Endothelial cell of umbilical vein (primary cell): ENCODE results near the gene SAYSD1. TPM values are rescaled to one million over a fixed set of nuclear protein-coding genes. Genes with fewer than 3 reads are reported as not detected.

Source experiments
- BruUV-seq: library from RNA; stranded (reverse); fragments of 400-500 nt; replicated peaks from 2 replicates; lab custom pipeline; 2021; lab: Mats Ljungman, UMichigan
- CTCF ChIA-PET: fragments of 300-600, 350-600 bp; sonication (Branson Sonifier 250); formaldehyde crosslinking; loops from one replicate; lab custom pipeline; 2021; ENCODE audit warnings: antibody characterized with exemption, inconsistent platforms; lab: Charles Lee
- POLR2A ChIA-PET: fragments of 300-600, 350-600 bp; sonication (Branson Sonifier 250); formaldehyde crosslinking; loops from one replicate; lab custom pipeline; 2021; ENCODE audit warnings: antibody characterized with exemption, inconsistent platforms; lab: Charles Lee
- DNase-seq: peaks from one replicate; pipeline ENCODE4 v3.0.0-alpha.2; 2011; ENCODE audit warnings: low read depth, low spot score
- FAIRE-seq: peaks from 2 replicates; lab custom pipeline; 2011; peaks lifted over from hg19 to GRCh38; lab: Jason Lieb, UNC
- H2AFZ ChIP-seq: 2 replicates; pipeline ENCODE4 v1.6.0; 2012; ENCODE audit warnings: low read depth, low read length, control low read depth, inconsistent platforms
- H3K27ac ChIP-seq: 2 replicates; pipeline ENCODE4 v1.5.1; 2011; ENCODE audit warnings: low read depth, mild to moderate bottlenecking, control low read depth, low read length, moderate library complexity; ENCODE audit not compliant: insufficient read depth
- H3K27me3 ChIP-seq, 2 experiments: 2 replicates each; pipeline versions ENCODE4 v1.6.0 to v1.6.1; 2011; ENCODE audit warnings: low read length in 2 of 2, mixed read lengths in 1 of 2; ENCODE audit not compliant: control insufficient read depth in 2 of 2, insufficient read depth in 2 of 2
- H3K36me3 ChIP-seq, 2 experiments: 2 replicates in 1 of 2; 3 replicates in 1 of 2; pipeline ENCODE4 v1.5.1; 2011; ENCODE audit warnings: low read length in 2 of 2, mild to moderate bottlenecking in 1 of 2, moderate library complexity in 1 of 2; ENCODE audit not compliant: control insufficient read depth in 2 of 2, insufficient read depth in 2 of 2; ENCODE audit errors: extremely low read depth in 1 of 2
- H3K4me1 ChIP-seq: 3 replicates; pipeline ENCODE4 v1.5.1; 2011; ENCODE audit warnings: mild to moderate bottlenecking, low read length; ENCODE audit not compliant: control insufficient read depth, insufficient read depth; ENCODE audit errors: extremely low read depth
- H3K4me2 ChIP-seq: 2 replicates; pipeline ENCODE4 v1.6.1; 2011; ENCODE audit warnings: low read length, control low read depth, mixed read lengths; ENCODE audit not compliant: insufficient read depth
- H3K4me3 ChIP-seq, 3 experiments: fragments of 200-600 bp in 1 of 3; sonication (generic), shearing (Covaris generic) in 1 of 3; replicated peaks in 1 of 3; 2 replicates each; pipeline ENCODE4 v1.5.1; 2011 to 2016; ENCODE audit warnings: control low read depth in 3 of 3, low read length in 3 of 3, mild to moderate bottlenecking in 2 of 3, inconsistent platforms in 1 of 3, low read depth in 1 of 3, moderate library complexity in 1 of 3; ENCODE audit not compliant: insufficient read depth in 1 of 3
- H3K79me2 ChIP-seq: 2 replicates; pipeline ENCODE4 v1.6.0; 2012; ENCODE audit warnings: low read length, inconsistent platforms; ENCODE audit not compliant: control insufficient read depth, insufficient read depth
- H3K9ac ChIP-seq: replicated peaks from 2 replicates; pipeline ENCODE3; 2011; ENCODE audit warnings: low read length, control low read depth; ENCODE audit not compliant: insufficient read depth; ENCODE audit errors: extremely low read depth
- H3K9me1 ChIP-seq: replicated peaks from 3 replicates; pipeline ENCODE4 v1.6.0; 2011; ENCODE audit warnings: mild to moderate bottlenecking, low read length; ENCODE audit not compliant: control insufficient read depth, insufficient read depth; ENCODE audit errors: extremely low read depth
- H3K9me3 ChIP-seq: replicated peaks from 2 replicates; pipeline ENCODE4 v1.5.1; 2012; ENCODE audit warnings: low read length, inconsistent platforms; ENCODE audit not compliant: control insufficient read depth, insufficient read depth
- H4K20me1 ChIP-seq: replicated peaks from 2 replicates; pipeline ENCODE3; 2011; ENCODE audit warnings: mild to moderate bottlenecking, low read length; ENCODE audit not compliant: control insufficient read depth, insufficient read depth; ENCODE audit errors: extremely low read depth
- GATA2 ChIP-seq: IDR thresholded peaks from 2 replicates; pipeline ENCODE4 v1.7.0; 2011; ENCODE audit warnings: low read depth, mild to moderate bottlenecking, moderate library complexity, mixed read lengths, low read length; ENCODE audit not compliant: insufficient read length, insufficient read depth
- JUN ChIP-seq: IDR thresholded peaks from 2 replicates; pipeline ENCODE4 v1.6.1; 2011; ENCODE audit warnings: borderline replicate concordance, low read depth; ENCODE audit not compliant: insufficient read length, insufficient read depth
- MYC ChIP-seq: IDR thresholded peaks from one replicate; pipeline ENCODE4 v1.6.1; 2011; ENCODE audit warnings: mild to moderate bottlenecking, low read depth, low read length
- POLR2A ChIP-seq: IDR thresholded peaks from 2 replicates; pipeline ENCODE4 v1.6.1; 2012; ENCODE audit warnings: low read depth, mild to moderate bottlenecking, control low read depth, low read length
- POLR2AphosphoS5 ChIP-seq: IDR thresholded peaks from 2 replicates; pipeline ENCODE4 v1.6.1; 2012; ENCODE audit warnings: low read depth, mild to moderate bottlenecking, control low read depth, low read length, moderate library complexity; ENCODE audit not compliant: insufficient read depth
- dilution Hi-C: fragments of 300-500 bp; cut with MboI; formaldehyde crosslinking; loops from one replicate; pipeline ENCODE4 v1.15.0; 2019; ENCODE audit warnings: low sequenced_read_pairs; ENCODE audit not compliant: extremely low pct_ligation_motif_present
- intact Hi-C: fragments of 100-400 bp; cut with micrococcal nuclease; formaldehyde crosslinking; loops from one replicate; pipeline ENCODE4 v1.10.0; 2022
- polyA plus RNA-seq, 4 experiments: library from polyadenylated mRNA; depleted of rRNA in 3 of 4; stranded (reverse) in 3 of 4; unstranded in 1 of 4; fragments of >200 nt; gene quantifications; 2 replicates each; pipeline versions ENCODE4 v1.2.1 to v1.2.3, GENCODE V29; 2011 to 2012; ENCODE audit warnings: missing spikeins in 1 of 4
- total RNA-seq: library from RNA; stranded (reverse); gene quantifications from 2 replicates; pipeline ENCODE4 v1.2.3, GENCODE V29; 2021
- TF ChIP-seq, protein P1 (sequence below), 2 donors: IDR thresholded peaks; 1 replicate in 1 of 2; 2 replicates in 1 of 2; pipeline ENCODE4 v1.5.1; 2011; ENCODE audit warnings: low read length in 2 of 2, mild to moderate bottlenecking in 2 of 2, moderate library complexity in 2 of 2, control low read depth in 1 of 2, inconsistent platforms in 1 of 2, low read depth in 1 of 2; ENCODE audit not compliant: insufficient read depth in 1 of 2; ENCODE audit errors: extremely low read depth in 1 of 2

SAYSD1 gene
- total and polyA plus RNA-seq, 2 donors (not counting 3 experiments of a cell fraction or from before 2014, with no cell fraction given), result 9.0 to 9.7 TPM

DNA sequence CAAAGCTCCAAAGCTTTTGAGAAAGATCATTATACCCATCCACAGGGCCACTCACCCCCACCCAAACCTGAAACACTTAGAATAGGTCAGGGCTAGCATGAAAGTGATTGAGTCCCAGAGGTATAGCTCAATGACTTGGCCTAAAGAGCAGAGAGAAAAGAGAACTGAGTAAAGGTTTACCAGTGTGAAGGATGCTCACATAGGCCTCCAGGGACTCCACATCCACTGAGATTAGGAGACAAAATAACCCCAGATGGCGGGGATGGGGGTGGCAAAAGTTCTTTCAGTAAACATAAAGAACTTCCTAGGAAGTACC is 12.2 kb downstream of the SAYSD1 start:
- dilution Hi-C loops, result no loop called here
- no peak overlapping the region for H3K9ac ChIP-seq
- H4K20me1 ChIP-seq, result no peaks in the 10 kb centered on the region
- no peak for FAIRE-seq
- DNase-seq, result no peak
- peaks cover 0 to 4% of the 10 kb centered on the region in 2 experiments for H3K36me3 ChIP-seq
- POLR2A ChIA-PET, result no interaction called here
- BruUV-seq, result no TSS peak
- intact Hi-C loops, result no loop called here
- H3K4me3 ChIP-seq, result no peak overlapping the region
- no peak overlapping the region for H3K4me2 ChIP-seq
- no peak overlapping the region for H2AFZ ChIP-seq
- CTCF ChIA-PET, result interaction anchor here (1.1 to 3.7 kb wide), 3 partner anchors 9 to 230 kb away, joined by 3 to 16 read pairs (median 6); partner anchors contain the start of gene SAYSD1
- TF ChIP-seq, protein P1, sequence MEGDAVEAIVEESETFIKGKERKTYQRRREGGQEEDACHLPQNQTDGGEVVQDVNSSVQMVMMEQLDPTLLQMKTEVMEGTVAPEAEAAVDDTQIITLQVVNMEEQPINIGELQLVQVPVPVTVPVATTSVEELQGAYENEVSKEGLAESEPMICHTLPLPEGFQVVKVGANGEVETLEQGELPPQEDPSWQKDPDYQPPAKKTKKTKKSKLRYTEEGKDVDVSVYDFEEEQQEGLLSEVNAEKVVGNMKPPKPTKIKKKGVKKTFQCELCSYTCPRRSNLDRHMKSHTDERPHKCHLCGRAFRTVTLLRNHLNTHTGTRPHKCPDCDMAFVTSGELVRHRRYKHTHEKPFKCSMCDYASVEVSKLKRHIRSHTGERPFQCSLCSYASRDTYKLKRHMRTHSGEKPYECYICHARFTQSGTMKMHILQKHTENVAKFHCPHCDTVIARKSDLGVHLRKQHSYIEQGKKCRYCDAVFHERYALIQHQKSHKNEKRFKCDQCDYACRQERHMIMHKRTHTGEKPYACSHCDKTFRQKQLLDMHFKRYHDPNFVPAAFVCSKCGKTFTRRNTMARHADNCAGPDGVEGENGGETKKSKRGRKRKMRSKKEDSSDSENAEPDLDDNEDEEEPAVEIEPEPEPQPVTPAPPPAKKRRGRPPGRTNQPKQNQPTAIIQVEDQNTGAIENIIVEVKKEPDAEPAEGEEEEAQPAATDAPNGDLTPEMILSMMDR (IDR thresholded peaks at IDR 0.05; ENCODE audit: extremely low read depth in 1 of 2, insufficient read depth in 1 of 2, low read depth in 1 of 2, low read length in 2 of 2), result no peak
- no peak for TF ChIP-seq POLR2A
- TF ChIP-seq MYC, result no peak
- H3K4me1 ChIP-seq, result no peaks in the 10 kb centered on the region
- no peaks in the 10 kb centered on the region for H3K79me2 ChIP-seq
- no peaks in the 10 kb centered on the region for H3K9me3 ChIP-seq
- H3K9me1 ChIP-seq, result no peaks in the 10 kb centered on the region
- H3K27me3 ChIP-seq, result peaks cover 0 to 5% of the 10 kb centered on the region in 2 experiments
- H3K27ac ChIP-seq, result no peak overlapping the region

DNA sequence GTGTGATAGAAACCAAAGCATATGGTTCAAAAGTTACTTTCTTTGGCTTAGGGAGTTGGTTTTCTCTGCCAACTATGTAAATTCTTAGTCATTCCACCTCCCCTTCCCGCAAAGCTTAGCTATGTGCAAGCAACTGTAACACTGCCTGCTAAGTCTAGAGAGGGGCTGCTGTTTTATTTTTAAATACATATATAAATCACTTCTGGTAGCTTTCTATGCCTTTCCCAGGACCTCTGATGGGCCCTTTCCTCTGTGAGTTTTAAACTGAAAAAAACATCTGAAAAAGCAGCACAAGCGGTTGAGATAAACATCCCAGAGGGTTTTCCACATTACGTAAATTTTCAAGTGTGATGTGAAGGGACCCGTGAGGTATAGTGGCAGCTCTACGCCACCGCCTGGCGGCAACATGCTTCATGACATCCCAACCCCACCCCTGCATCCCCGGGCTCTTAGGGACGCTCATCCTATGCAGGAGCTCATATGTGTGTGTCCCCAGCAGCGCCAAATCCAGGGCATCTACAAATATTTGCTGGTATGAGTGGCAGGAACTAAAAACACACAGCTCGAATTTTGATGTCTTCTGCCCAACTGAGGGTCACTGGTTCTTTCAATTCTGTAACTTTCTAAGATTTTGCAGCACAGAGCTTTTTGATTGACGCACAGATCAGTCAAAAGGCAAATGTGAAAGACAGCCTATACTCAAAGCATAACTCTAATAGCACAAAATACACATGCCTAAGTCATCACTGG is 12.7 kb downstream of the SAYSD1 start:
- H3K4me1 ChIP-seq, result no peaks in the 10 kb centered on the region
- no peak overlapping the region for H2AFZ ChIP-seq
- H3K27me3 ChIP-seq, result peaks cover 0 to 5% of the 10 kb centered on the region in 2 experiments
- no peak overlapping the region for H3K4me3 ChIP-seq
- no peaks in the 10 kb centered on the region for H3K9me3 ChIP-seq
- no peaks in the 10 kb centered on the region for H3K79me2 ChIP-seq
- no peak overlapping the region for H3K9ac ChIP-seq
- TF ChIP-seq GATA2 (no peak), POLR2AphosphoS5 (no peak), POLR2A (no peak), JUN (no peak)
- TF ChIP-seq, protein P1 (IDR thresholded peaks at IDR 0.05; ENCODE audit: extremely low read depth in 1 of 2, insufficient read depth in 1 of 2, low read depth in 1 of 2, low read length in 2 of 2), result peak; percentile 7 to 18
- H3K4me2 ChIP-seq, result no peak overlapping the region
- DNase-seq (peak; percentile 9), FAIRE-seq (no peak)
- H3K36me3 ChIP-seq, result peaks cover 0 to 4% of the 10 kb centered on the region in 2 experiments
- H3K27ac ChIP-seq, result no peak overlapping the region
- ChIA-PET POLR2A (no interaction called here), CTCF (interaction anchor here (1.1 to 3.7 kb wide), 4 partner anchors 9 to 230 kb away, joined by 3 to 16 read pairs (median 4); partner anchors contain the start of gene SAYSD1)
- no TSS peak for BruUV-seq
- no peaks in the 10 kb centered on the region for H4K20me1 ChIP-seq
- H3K9me1 ChIP-seq, result no peaks in the 10 kb centered on the region
- dilution Hi-C loops (no loop called here), intact Hi-C loops (no loop called here)
